H1 (cell line): ENCODE results near the gene IFNL4.

Experiments used
- MAFK ChIP-seq: IDR thresholded peaks from 2 replicates; pipeline ENCODE4 v1.6.1; 2012; ENCODE audit warnings: low read depth, mild to moderate bottlenecking, improper control_type of control experiment, low read length
- SUZ12 ChIP-seq: fragments of 200-600 bp; sonication (generic); IDR thresholded peaks from 2 replicates; pipeline ENCODE4 v1.6.1; 2012; ENCODE audit warnings: mild to moderate bottlenecking, inconsistent platforms, low read length, moderate library complexity, mixed read lengths

DNA sequence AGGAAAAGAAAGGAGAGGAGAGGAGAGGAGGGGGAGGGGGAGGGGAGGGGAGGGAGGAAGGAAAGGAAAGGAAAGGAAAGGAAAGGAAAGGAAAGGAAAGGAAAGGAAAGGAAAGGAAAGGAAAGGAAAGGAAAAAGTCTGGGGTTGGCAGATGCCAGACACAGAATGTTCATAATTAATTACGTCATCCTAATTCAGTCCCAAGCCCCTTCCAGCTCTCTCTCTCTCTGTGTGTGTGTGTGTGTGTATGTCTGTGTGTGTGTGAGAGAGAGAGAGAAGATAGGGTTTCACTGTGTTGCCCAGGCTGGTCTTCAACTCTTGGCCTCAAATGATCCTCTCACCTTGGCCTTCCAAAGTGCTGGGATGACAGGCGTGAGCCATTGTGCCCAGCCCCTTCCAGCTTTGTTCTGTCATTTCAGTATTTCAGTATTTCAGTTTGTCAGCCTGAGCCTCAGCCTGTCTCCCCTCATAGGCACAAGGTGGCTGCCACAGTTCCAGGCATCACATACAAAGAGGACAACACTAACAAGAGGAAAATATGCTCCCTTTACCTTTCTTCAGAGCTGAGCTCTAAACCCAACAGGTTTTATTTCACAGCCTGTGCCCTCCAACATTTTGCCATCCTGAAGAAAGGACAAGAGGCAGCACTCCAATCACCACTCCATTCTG lies 18.4 kb downstream of the IFNL4 start:
- no peak for TF ChIP-seq SUZ12
- no peak for TF ChIP-seq MAFK
